A204.1 (cell line): ENCODE data around the gene SLC16A10.
"Not testable (repeated sequence)": the region's sequence is repeated elsewhere in the genome, so short reads cannot be mapped to it uniquely, and the experiment has no call there.

Source experiments
- FAIRE-seq: peaks from 2 replicates; lab custom pipeline; 2012; peaks lifted over from hg19 to GRCh38; lab: Jason Lieb, UNC

SLC16A10 gene

DNA sequence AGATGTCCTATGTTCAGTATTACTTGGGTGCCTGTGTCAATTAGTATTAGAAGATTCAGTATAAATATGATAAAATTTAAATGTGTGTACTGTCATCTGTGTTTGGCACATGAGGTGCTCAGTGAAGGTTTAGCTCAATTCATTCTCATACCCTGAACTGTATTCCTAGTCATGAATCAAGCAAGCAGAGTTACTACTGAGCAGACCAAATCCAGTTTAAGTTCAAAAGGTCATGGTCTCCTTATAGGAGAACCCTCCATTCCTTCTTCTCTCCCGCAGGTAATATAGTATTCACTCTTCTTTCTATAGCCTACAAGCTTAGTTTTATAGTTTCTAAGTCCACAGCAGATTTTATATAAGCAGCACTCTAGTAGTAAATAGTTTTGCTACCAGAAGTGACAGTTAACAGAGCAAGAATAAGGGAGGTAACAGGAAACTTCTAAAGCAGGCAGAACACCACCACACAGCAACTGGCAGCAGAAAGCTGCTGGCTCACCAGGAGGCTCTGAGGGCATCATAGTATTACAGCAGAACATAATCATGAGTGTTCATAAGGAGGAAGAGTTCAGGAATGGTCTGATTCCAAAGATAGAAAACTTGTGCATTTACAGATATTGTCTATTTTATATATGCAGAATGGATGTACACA is 133.2 kb downstream of the SLC16A10 start:
- FAIRE-seq, result no peak

GRCh38 chr6:111221804-111222203 is 134.5 kb downstream of the SLC16A10 start:
- no peak for FAIRE-seq

- no peak for FAIRE-seq
Measured at GRCh38 chr6:111222341-111222740, 135.0 kb downstream of the SLC16A10 start.

- no peak for FAIRE-seq
Measured at GRCh38 chr6:111228094-111228493, 140.8 kb downstream of the SLC16A10 start.

GRCh38 chr6:111230351-111231089 is 143.2 kb downstream of the SLC16A10 start:
- FAIRE-seq, result no peak

DNA sequence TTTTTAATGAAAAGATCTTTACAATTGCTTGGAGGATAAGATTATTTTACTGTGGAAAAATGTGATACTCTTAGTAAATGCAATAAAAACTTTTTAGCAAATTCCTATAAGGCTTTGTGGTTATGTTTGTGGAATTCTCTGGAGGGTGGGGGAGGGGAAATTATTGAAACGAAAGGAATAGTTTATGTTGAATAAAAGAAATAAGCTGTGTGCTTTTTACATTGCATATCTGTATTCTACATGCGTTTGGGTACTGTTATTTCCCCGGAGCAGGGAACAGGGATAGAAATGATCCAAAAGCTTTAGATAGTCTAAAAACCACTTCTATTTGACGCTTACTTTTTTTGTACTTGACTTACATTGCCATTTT is 143.8 kb downstream of the SLC16A10 start:
- FAIRE-seq, result no peak

DNA sequence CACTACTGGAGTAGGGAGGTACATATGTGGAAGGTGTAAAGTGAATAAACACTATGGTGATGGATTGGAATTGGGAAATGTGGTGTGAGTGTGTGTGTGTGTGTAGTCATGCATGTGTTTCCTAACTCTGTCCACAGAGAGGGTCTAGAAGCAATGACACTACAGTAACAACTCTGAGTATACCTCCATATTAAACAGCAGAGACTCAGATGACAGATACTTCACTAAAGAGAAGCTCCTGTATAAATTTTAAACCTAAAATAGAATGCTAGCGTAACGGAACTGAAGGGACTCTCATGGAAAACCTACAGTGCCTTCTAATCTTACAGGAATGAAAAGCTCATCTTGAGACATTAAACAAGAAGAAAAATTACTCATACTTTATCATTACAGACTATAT is 150.5 kb downstream of the SLC16A10 start:
- no peak for FAIRE-seq

- no peak for FAIRE-seq
Measured at GRCh38 chr6:111238464-111239119, 151.3 kb downstream of the SLC16A10 start.

- FAIRE-seq, result no peak
Measured at GRCh38 chr6:111239461-111239860, 152.2 kb downstream of the SLC16A10 start.

GRCh38 chr6:111242452-111242851 is 155.1 kb downstream of the SLC16A10 start:
- FAIRE-seq, result no peak

GRCh38 chr6:111243095-111243494 is 155.8 kb downstream of the SLC16A10 start:
- no peak for FAIRE-seq

DNA sequence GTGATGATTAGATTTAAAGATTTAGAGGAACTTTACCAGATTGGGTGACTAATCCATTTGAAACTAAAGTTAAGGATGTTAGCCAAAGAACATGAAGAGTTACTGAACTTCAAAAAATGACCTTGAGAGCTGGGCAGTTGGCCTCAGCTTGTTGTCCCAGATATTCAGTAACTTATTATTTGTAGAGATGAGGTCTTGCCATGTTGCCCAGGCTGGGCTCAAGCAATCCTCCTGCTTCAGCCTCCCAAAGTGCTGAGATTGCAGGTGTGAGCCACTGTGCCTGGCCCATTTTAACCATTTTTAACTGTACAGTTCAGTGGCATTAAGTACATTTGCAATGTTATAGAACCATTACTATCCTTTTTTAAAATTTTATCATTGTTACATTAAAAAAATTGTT is 161.5 kb downstream of the SLC16A10 start:
- FAIRE-seq, result no peak

- no peak for FAIRE-seq
Measured at GRCh38 chr6:111250791-111251354, 163.6 kb downstream of the SLC16A10 start.

DNA sequence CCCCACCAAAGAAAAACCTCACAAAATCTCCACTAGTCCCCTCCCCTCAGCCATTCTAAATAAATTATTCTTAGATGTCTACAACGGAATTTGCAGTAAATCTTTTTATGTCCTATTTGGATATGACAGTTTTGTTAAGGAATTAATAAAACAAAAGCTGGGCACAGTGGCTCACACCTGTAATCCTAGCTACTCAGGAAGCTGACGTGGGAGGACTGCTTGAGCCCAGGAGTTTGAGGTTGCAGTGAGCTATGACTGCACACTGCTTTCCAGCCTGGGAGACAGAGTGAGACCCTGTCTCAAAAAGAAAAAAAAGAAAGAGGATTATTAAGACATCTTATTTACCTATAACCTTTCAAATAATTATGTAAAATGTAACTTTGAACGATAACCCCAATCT is 165.4 kb downstream of the SLC16A10 start:
- no peak for FAIRE-seq

DNA sequence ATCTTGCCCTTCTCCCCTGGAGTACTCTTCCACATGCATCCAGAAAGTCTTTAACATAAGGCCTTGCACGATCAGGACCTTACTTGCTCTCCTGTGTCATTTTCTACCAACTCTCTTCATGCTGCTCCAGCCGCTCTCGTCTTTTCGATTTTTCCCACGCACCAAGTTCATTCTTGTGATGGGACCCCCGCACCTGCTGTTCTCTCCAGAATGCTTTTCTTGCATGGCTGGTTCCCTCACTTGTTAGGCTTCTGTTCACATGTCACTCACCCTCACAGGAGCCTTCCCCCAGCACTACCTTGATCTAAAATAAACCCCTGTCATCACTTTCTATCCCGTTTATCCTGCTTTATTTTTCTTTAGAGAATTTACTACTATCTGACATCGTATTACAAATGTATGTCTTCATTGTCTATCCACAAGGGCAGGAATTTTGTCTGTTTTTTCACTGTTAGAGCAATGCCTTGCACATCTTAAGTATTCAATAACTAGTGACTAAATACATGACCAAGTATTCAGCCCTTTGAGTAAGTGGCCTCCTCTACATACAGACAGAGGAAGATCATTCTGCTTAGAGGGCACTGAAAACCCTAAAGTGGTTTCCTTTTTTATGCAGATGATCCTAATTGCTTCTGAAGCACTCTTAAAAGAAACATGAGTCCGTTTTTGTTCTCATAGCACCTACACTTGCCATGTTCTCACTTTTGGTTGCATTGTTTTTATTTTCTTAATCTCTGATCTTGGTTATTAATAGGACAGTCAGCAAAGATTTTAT is 166.9 kb downstream of the SLC16A10 start:
- no peak for FAIRE-seq

GRCh38 chr6:111254779-111255166 is 167.5 kb downstream of the SLC16A10 start:
- no peak for FAIRE-seq

GRCh38 chr6:111255838-111256237 is 168.5 kb downstream of the SLC16A10 start:
- FAIRE-seq, result not testable (repeated sequence)

- no peak for FAIRE-seq
Measured at GRCh38 chr6:111256646-111257045, 169.3 kb downstream of the SLC16A10 start.

DNA sequence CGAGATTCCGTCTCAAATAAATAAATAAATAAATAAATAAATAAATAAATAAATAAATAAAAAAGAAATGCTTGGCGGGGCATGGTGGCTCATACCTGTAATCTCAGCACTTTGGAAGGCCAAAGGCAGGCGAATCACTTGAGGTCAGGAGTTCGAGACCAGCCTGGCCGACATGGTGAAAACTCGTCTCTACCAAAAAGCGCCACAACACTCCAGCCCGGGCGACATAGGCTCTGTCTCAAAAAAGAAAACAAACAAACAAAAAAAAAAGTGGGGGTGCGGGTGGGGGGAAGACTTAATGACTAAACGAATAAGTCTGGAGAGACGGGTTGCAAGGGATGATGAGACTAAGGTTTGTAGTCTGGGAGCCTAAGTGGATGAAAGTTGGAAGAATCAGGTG is 170.7 kb downstream of the SLC16A10 start:
- FAIRE-seq, result no peak

GRCh38 chr6:111258615-111259088 is 171.3 kb downstream of the SLC16A10 start:
- FAIRE-seq, result no peak

- peak; percentile 97 for FAIRE-seq
Measured at GRCh38 chr6:111259089-111259831, 172.0 kb downstream of the SLC16A10 start.
